ENCODE measurements around the gene ANKRD16.
"Not testable (repeated sequence)": the region's sequence is repeated elsewhere in the genome, so short reads cannot be mapped to it uniquely, and the experiment has no call there.

Gene ANKRD16

GRCh38 chr10:5887641-5888040 is 2.1 kb downstream of the ANKRD16 start:
- peak overlapping the region in 2 of 21 experiments; percentile 6 to 11 for H3K27ac ChIP-seq

DNA sequence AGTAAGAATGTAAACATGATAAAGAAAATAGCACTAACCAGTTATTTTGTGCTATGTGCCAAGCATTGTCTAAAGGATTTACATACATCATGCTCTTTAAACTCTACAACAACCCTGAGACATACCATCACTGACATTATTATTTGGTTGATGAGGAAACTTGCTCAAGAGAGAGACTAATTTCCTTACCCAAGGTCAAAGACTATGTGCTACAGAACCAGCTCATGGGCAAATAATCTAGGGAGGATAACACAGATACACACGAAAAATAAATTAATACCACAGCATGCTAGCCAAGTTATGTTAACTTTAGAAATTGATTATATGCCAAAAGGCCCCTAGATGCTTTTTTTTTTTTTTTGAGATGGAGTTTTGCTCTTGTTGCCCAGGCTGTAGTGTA is 2.7 kb downstream of the ANKRD16 start:
- H3K27ac ChIP-seq: no peak overlapping the region
- no peak overlapping the region for H3K4me3 ChIP-seq

More at GRCh38 chr10:5887641-5888040, 2.1 kb downstream of the ANKRD16 start:
- no peak overlapping the region for H3K4me3 ChIP-seq

- H3K27ac ChIP-seq: no peak overlapping the region
- H3K4me3 ChIP-seq: no peak overlapping the region
These were observed 4.1 kb downstream of the ANKRD16 start for GRCh38 chr10:5885619-5886018.

- Histone ChIP-seq H3K27ac (no peak overlapping the region), H3K4me3 (no peak overlapping the region)
These were observed 6.7 kb downstream of the ANKRD16 start for GRCh38 chr10:5882961-5883360.

GRCh38 chr10:5877041-5877440 is 12.7 kb downstream of the ANKRD16 start:
- not testable (repeated sequence) for H3K4me3 ChIP-seq
- peak overlapping the region in 5 of 21 experiments; percentile 15 to 68 (median 32) for H3K27ac ChIP-seq

DNA sequence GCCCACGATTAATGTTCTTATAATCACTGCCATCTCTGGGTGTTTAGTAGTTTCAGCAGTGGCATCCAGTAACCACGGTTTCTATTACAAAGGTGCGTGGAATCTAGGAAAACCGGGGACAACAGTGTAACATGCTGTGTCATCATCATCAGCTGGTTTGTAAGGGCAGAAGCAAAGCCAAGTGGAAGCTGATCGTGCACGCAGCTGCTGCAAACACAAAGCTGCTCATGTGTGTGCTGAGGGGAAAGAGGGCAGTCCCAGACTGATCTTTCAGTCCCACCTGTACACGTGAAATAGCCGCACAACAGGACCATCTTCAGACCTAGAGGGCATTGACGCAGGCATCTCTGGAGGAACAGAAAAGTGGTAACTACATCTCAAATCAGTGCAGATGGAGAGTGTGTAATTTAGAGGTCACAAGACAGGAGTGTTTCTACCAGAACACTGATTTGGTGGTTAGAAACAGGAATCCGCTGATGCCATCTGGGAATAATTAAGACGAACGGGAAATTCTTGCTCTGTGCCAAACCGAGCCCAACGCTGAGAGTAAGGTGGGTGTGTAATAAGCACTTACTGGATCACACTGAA is 13.4 kb downstream of the ANKRD16 start:
- no peak overlapping the region for H3K4me3 ChIP-seq
- peak overlapping the region in 11 of 21 experiments; percentile 9 to 68 (median 27) for H3K27ac ChIP-seq

GRCh38 chr10:5873515-5873995 is 16.1 kb downstream of the ANKRD16 start:
- no peak overlapping the region for H3K4me3 ChIP-seq

GRCh38 chr10:5871596-5871995 is 18.1 kb downstream of the ANKRD16 start:
- no peak overlapping the region for H3K4me3 ChIP-seq
- H3K27ac ChIP-seq: no peak overlapping the region

More at GRCh38 chr10:5873515-5873995, 16.1 kb downstream of the ANKRD16 start:
- no peak overlapping the region for H3K27ac ChIP-seq

DNA sequence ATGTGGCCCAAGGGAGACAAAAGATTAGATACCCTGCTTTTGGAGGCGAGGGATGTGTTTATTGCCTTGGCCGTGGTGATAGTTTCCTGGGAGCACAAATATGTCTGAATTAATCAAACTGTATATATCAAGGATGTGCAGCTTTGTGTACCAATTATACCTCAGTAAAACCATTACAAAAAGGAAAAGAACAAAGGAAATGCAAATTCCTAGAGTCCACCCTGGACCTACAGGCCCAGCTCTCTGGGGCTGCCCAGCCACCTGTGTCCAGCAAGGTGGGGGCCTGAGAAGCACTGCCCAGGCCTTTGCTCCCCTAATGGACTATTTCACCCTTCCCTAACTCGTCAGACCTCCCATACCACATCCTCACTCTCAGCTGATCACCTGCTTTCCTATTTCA is 20.5 kb downstream of the ANKRD16 start:
- H3K4me3 ChIP-seq: no peak overlapping the region
- H3K27ac ChIP-seq: no peak overlapping the region

GRCh38 chr10:5868383-5868782 is 21.3 kb downstream of the ANKRD16 start:
- H3K27ac ChIP-seq, H3K4me3 ChIP-seq: not testable (repeated sequence)

DNA sequence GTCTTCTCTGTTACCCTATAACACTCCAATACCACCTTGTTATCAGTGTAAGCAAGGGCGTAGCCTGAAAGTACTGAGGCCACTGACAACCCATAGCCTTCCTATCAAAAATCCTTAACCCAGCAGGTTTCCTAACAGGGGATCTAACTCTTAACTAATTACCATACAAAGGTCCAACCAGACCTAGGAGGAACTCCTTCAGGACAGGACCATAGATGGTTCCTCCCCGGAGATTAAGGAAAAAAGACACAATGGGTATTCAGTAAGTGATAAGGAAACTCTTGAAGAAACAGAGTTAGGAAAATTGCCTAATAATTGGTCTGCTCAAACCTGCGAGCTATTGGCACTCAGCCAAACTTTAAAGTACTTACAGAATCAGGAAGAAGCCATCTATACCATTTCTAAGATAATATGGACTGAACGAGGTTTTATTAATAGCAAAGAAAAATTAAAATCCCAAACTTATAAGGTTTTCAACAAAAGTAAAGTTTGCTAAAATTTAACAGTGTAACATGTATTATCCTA is 22.5 kb downstream of the ANKRD16 start:
- not testable (repeated sequence) for H3K4me3 ChIP-seq, H3K27ac ChIP-seq

DNA sequence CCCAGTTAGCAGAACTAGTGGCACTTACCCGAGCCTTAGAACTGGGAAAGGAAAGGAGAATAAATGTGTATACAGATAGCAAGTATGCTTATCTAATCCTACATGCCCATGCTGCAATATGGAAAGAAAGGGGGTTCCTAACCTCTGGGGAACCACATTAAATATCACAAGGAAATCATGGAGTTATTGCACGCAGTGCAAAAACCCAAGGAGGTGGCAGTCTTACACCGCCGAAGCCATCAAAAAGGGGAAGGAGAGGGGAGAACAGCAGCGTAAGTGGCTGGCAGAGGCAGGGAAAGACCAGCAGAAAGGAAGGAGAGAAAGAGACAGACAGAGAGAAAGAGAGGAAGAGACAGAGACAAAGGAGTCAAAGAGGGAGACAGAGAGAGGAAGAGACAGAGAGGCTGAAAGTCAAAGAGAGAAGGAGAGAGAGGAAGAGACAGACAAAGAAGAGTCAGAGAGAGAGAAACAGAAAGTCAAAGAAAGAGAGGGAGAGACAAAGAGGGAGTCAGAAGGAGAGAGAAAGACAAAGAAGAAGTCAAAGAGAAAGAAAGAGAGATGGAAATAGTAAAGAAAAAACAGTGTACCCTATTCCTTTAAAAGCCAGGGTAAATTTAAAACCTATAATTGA is 23.1 kb downstream of the ANKRD16 start:
- not testable (repeated sequence) for H3K4me3 ChIP-seq, H3K27ac ChIP-seq

- H3K4me3 ChIP-seq, H3K27ac ChIP-seq: not testable (repeated sequence)
These were observed 26.6 kb downstream of the ANKRD16 start for GRCh38 chr10:5862981-5863685.

DNA sequence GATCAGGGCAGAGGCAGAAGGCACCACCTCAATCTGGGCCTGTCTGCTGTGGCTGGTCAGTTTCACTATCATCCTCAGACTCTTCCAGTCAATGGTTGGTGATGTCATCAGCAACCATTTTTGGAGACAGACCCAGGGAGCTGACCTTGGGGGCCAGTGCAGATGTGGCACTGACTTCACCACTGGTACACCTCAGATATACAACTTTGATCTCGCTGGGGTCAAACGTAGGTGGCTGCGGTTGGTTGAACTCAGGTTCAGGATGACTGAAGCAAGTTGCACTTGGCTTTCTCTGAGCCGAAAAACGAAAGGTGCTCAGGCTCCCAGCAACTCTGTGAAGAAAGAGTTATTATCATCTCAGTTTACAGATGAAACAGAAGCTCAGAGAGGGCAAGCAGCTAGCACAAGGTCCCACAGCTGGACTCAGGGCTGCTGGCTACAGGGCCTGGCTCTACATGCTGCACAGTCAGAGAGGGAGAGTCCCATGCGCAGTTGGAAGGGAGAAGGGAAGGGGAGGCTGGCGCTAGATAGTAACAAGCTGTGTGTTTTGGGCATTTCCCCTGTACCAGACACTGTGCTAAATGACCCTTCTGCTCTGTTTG is 27.2 kb downstream of the ANKRD16 start:
- H3K27ac ChIP-seq: no peak overlapping the region

DNA sequence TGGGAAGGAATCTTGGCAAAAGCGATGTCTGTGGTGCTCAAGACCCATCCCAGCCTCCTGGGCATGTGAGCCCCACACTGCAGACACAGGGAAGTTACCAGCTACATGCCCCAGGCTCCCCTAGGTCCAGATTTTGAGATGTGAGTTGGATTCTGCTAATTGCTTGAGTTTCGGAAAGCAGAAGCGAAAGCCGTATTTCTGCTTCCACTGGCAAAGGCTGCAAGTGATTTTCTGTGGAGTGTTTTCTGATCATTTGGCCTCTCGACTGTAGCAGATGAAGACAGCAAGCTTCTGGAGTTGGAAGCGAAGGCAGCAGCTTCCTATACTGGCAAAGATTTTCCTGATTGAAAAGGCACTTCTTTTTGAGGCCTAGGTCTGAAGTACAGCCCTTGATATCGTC is 29.6 kb downstream of the ANKRD16 start:
- H3K27ac ChIP-seq: peak overlapping the region in 2 of 21 experiments; percentile 25 to 65

More for the DNA sequence above, 27.2 kb downstream of the ANKRD16 start:
- H3K4me3 ChIP-seq: no peak overlapping the region

DNA sequence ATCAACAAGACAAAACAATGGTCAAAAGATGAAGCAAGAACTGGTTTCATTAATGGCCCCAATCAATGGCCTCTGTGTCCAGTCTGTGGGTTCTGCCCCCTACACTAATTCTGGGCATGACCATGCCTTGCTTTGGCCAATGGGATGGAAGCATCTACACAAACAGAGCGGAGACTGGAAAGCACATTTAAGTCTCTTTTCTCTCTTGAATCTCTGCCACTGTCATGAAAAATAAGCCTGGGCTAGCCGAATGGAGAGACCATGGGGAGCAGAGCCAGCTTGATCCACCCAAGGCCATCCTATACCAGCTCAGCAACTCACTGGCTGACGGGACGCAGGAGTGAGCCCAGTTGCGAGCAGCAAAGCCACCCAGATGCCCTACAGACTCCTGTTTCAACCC is 30.9 kb downstream of the ANKRD16 start:
- Histone ChIP-seq H3K27ac (no peak overlapping the region), H3K4me3 (no peak overlapping the region)

More for the DNA sequence above, 29.6 kb downstream of the ANKRD16 start:
- H3K4me3 ChIP-seq: no peak overlapping the region

DNA sequence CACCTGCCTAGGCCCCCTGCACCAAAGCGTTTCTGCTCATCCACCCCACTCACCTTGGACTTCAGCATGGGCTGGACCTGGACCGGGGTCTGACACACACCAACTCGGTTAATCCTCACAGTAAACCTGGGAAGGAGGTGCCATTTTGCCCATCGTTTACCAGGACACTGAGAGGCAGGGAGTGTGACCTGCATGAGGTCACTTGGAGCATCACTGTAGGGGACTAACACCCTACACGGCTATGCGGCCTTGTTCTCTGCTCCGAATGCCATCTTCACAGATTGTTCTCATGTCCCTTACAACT is 33.0 kb downstream of the ANKRD16 start:
- H3K4me3 ChIP-seq: no peak overlapping the region
- H3K27ac ChIP-seq: no peak overlapping the region

DNA sequence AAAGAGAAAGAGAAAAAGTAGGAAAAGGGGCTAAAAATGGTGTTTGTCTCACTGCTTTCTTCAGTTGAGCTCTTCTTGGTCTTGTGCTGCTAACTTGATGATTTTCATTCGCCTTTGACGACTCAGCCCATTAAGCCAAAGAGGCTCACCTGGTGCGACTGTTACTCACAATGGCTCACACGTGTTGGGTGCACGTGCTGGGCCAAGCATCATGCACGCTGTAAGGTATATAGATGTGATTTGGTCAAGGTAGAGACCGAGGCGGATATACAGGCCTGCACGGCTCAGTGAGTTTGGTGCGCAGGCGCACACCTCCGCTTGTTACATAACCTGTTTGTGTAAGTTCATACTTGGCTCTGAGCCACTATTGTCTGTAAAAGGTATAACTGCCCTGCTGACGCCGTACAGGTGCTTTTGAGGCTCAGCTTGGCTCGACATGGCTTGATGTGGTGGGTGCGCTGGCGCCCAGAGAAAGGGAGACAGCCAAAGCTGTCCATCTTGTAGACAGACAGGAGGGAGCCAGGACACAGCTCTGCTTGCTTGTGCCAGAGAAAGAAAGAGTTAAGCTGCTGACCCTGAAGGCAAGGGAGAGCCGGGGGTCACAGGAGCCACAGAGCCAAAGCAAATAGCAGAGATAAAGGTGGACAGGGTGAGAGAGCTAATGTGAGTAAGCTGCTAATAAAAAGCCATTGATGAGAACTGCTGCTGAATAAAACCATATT is 33.6 kb downstream of the ANKRD16 start:
- Histone ChIP-seq H3K27ac (no peak overlapping the region), H3K4me3 (no peak overlapping the region)

DNA sequence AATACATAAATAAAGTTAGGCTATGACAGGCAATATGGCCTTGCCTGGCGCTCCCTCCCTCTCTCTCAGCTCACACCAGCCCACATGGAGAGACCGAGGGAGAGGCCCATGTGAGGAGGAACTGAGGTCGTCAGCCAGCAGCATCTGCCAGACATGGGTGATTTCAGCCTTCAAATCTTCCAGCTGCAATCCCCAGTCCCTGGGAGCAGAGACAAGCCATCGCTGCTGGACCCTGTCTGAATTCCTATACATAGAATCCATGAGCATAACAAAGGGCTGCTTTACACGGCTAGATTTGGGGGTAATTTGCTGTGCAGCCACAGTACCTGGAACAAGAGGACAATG is 35.6 kb downstream of the ANKRD16 start:
- no peak overlapping the region for H3K4me3 ChIP-seq
- H3K27ac ChIP-seq: no peak overlapping the region

- H3K4me3 ChIP-seq: not testable (repeated sequence)
- H3K27ac ChIP-seq: peak overlapping the region in 13 of 21 experiments; percentile 14 to 69 (median 42)
These were observed 43.0 kb downstream of the ANKRD16 start for GRCh38 chr10:5846667-5847066.
